Stimulated activated CD8-positive, alpha-beta memory T cell treated with anti-CD3 and anti-CD28 coated beads, Interleukin-4, amount 100 ng/mL, for 48 hours (primary cell): ENCODE results near the gene ABCB11.
"Not testable (repeated sequence)": the region's sequence is repeated elsewhere in the genome, so short reads cannot be mapped to it uniquely, and the experiment has no call there.

Source experiments
- DNase-seq: peaks from one replicate; pipeline ENCODE4 v3.0.0-alpha.2; 2020

ABCB11 gene

DNA sequence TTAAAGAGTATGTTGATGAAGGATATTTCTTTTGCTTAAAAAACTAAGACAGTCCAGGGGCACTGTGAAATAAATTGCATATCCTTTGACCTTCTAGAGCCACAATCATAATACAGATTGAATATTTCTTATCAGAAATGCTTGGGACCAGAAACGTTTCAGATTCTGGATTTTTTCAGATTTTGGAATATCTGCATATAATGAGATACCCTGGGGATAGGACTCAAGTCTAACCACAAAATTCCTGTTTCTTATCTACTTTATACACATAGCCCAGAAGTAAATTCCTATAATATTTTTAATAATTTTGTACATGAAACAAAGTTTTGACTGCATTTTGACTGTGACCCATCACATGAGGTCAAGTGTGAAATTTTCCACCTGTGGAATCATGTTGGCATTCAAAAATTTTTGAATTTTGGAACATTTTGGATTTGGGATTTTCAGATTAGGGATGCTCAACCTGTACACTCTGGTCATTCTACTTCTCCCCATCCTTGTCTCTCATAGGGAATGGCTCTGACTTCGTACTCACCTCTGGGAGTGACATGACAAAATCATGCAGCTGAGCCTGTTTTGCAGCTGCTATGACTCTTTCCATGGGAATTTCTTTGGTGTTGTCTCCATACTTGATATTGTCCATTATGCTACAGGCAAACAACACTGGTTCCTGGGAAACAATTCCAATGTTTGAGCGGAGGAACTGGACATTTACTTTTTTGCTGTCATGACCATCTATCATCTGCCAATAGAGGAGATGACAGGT lies 104.3 kb downstream of the ABCB11 start:
- DNase-seq, result no peak

DNA sequence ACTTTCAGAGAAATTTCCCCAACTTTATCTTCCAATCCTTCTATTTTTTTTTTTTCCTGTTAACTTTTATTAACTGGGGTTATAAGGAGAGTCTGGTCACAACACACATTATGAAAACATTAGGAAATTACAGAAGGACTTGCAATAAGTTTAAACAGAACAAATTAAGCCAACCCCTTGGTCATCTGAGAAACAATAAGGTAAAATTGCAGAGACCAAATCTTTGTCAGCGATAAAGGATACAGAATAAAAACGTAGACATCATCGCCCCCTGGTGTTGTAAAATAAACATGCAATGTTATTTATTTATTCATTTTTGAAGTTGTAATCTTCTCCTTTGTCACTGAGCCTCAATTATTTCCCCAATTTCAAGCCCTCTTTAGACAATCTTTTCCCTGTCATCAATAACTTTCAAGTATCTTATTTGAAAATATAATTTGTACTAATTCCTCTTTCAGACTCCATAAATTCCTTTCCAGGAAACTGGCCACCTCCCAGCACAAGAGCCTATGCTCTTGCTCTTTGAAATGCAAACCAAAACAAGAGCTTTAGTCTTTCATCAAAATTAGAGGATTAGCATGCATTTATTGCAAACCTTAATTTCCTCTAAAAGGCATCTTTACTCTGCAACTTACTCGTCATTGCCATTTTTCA lies 110.5 kb downstream of the ABCB11 start:
- DNase-seq, result no peak

DNA sequence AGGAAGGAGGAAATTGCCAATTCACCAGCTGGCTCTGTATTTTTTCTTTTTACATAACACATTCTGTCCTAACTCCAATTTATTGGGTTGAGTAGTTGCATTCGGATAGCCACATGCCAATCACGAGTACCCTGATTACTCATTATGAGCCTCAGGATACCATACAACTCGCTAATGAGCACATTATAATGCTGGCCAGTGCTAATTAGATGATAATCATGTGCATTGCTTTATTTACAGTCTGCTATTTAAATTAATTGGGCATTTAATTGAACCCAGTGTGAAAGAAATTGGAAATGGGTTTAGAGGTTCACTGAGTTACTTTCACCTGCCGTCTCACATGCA lies 114.8 kb downstream of the ABCB11 start:
- no peak for DNase-seq

DNA sequence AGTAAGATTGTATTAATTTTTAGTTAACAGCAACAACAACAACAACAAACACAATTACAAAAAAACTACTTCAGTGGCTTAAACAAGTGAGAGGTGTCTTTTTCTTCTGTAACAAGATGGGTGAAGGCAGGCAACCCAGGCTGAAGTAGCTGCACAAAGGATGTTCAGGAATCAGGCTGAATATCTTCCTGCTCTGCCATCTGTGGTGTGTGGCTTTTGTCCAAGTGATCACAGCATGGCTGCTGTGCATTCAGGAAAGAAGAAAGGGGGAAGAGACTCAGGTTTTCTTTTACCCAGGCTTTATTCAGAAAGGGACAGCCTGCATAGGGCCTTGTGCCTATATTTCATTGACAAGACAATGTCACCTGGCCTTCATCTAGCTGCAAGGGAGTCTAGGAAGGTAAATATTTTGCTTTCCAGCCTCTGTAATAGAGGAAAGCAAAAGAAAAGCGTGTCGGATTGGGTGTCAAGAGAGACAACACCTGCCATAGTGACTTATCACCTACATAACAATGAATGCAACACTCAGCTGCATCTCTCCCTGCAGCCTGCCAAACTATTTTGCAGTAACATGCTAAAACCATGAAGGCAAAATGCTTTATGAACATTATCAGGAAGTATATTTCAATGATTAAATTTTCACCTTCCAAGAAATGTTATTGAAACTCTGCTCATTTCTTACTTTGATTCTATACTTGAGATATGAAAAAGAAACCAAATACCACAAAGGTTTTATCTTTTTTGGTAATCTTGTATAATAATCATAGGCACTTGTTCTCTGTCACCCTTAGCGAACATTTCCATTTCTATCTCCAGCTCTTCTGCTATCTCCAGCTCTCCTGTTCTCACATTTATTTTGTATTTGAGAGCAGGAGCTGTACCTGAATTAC lies 115.4 kb downstream of the ABCB11 start:
- no peak for DNase-seq

DNA sequence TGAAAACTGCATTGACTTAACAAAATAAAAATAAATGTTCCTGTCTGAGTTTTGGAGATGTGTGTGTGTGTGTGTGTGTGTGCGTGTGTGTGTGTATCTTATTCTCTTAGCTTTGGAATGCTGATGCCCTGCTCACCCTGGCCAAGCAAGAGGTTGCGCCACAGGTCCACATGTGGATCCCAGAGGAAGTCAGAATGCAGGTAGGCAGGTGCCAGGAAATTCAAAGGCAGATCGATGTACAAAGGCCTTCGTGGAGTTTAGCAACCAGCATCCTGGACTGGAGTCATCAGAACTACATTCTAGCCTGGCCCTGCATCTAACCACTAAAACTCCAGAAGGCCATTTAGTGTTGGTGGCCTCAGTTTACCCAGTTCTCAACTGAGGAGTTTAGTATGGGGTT lies 117.6 kb downstream of the ABCB11 start:
- DNase-seq, result no peak

DNA sequence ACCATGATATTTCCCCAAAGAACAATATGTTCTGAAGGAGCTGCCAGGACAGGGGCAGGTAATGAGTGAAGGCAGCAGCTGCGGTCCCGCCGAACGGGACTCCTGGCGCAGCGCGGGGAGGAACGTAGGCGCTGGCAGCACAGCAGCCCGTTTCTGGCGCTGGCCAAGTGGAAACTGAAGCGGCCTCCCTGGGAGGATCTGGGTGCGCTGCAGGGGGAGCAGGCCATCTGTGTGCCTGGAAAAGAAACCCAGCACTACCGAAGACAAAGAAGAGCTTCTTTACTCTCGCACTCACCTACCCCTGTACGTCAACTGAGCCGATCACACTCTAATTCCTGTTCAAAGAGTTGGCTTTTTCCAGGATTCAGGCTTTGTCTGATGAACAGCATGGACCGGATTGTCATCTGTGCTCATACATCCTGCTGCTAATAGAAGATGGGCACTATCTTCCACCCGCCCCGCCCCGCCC lies 118.2 kb downstream of the ABCB11 start:
- no peak for DNase-seq

DNA sequence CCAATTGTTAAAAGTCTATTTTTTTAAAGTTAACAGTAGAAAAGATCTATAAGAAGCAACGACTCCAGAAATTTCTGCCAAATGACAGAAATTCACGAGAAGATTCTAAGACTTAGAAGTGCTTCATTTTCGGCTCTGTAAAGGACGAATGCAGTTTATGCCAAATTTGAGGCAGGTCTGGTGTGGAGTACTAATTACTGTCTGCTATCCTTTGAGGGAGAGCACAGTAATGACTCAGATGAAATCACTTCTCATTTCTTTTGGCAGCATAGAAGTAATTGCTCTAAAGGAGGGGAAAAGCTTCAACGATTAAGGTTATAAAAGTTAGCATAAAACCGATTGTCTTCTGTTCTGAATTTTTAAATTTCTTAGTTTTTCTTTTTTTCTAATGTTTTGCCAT lies 118.7 kb downstream of the ABCB11 start:
- DNase-seq, result no peak

DNA sequence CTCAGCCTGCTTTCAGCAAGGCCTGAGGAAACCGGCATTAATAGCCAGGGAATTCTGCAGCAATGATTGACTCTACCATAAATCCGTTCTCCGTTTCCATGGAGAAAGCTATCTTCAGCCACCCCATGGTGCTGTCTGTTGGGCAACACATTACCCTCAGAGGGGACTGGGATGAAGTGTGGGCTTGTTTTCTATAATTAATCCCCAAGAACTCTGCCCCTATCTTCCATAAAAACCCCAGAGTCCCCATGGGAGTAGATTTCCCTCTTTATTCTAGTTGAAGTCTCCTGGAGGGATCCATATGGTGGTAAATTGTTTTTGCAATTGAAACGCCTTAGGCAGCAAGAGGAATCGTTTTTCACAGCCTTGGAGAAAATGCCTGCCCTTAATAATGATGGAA lies 120.8 kb downstream of the ABCB11 start:
- no peak for DNase-seq

DNA sequence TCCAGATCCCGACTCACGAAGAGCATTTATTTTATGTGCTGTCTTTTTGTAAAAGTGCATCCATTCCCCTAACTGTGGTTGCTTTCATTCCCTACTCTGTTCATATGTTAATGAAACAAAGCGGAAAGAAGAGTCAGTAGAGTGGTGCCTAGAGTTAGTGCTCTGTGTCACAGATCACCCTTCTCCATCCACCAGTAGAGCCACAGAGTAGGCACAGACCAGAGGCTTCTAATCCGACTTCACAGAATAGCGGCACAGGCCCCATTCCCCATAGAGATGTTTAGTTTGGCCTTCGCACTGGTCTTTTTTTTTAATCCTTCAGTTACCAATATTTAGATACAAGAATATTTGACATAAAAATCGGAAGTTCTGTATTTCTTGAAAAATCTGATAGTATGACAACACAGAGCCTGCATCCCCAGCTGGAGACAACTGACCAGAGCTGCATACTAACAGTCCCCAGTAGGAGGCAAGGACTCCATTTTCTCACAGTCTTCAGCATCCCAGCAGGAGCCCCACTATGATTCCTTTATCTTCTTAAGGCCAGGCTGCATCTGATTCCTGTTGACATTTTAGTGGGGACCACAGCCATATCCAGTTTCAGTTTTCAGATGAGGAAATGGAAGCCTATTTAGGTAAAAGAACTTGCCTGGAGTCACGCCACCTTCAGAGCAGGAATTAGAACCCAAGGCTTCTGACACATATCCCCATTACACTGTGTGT lies 123.0 kb downstream of the ABCB11 start:
- no peak for DNase-seq

DNA sequence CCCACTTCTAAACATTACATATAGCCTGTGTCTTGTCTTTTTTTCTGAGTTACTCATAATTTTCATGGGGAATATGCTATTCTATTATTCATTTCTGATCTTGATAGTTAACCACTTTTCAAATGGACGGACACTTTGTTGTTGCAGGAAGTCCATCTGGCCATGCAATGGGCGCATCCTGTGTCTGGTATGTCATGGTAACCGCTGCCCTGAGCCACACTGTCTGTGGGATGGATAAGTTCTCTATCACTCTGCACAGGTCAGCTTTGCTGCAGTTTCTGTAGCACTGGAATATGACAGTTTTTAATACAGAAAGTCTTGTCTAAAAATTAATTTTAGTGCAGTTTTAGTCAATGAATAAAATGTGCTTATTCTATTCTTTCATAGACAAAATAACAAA lies 126.8 kb downstream of the ABCB11 start:
- DNase-seq, result no peak

DNA sequence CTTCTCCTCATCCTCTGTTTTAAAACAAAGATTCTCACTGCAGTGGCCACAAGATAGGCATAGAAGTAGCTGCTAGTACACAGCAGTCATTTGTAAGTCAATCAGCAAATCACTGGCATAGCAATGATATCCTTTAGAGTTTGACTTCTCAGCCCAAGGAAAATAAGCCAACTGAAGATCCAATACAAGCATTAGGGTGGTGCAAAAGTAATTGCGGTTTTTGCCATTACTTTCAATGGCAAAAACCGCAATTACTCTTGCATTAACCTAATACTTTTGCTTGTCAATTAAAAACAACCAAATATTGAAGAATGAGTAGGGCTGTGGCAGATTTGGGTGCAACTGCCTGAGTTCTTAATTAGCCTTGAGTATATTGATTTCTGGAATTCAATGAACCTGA lies 127.2 kb downstream of the ABCB11 start:
- DNase-seq, result no peak

DNA sequence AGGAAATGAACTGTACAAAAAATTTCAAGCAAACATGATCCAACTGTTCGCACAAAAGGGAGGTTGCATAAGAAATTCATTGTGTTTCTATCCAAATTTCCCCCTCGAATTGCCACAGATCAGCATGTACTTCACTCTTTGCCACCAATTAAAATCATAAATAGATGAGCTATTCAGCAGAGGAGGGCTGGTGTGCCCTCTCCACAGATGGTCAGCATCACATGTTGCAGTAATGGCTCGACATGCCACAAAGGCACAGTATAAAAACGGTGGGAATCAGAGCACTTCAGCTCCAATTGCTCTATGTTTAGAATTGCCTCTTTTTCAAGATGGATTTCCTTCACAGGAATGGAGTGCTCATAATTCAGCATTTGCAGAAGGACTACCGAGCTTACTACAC lies 130.1 kb downstream of the ABCB11 start, which contains the start of gene G6PC2:
Gene G6PC2, plus strand, starts transcription at position 289 of the 400 bp plus-strand sequence. Its CDS starts 41 bp downstream, at position 330.
- no peak for DNase-seq

DNA sequence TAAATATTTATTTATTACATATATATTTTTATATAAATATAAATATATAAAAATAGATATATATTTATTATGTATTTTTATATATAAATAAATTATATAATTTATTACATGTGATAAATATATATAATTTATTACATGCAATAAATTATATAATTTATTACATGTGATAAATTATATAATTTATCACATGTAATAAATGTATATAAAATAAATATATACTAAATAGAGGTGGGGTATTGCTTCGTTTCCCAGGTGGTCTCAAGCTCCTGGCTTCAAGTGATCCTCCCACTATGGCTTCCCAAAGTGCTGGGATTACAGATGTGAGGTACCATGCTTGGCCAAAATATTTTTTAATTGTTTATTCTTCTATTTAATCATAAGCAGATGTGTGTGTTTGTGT lies 133.7 kb downstream of the ABCB11 start:
- DNase-seq, result no peak

DNA sequence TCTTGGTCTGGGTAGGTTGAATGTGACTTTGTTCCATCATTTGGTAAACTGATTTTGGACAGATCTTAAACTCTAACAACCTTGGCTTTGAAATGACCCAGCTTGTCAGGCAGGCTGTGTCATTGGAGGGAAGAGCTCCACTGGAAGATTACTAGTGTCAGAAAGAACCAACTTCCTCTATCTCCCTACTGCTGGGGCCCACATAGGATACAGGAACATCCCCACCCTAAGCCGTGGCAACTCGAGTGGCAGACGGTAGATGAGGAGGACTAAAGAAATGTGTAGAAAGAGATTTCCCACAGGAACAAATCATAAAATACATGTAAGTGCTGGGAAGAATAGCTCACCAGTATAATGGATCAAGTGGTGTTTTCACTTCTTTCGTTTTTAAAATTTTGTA lies 134.3 kb downstream of the ABCB11 start:
- DNase-seq, result no peak

DNA sequence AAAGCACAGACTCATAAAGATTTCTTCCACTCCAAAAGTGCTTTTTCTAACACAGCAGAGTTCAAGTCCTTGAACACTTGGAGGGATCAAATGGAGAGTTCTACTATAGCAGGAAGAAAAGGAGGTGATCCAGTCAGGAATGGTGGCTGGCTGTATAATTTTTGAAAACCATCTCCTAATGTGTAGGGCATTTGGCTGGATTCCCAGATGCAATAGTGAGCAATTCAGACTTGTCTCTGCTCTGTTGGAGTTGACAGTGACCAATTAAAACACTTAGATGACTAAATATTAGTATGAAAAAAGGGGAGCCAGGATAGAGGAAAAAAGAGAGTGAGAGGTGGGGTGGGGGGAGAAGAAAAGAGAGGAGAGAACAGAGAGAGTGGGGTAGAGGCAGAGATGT lies 135.4 kb downstream of the ABCB11 start:
- DNase-seq, result no peak

DNA sequence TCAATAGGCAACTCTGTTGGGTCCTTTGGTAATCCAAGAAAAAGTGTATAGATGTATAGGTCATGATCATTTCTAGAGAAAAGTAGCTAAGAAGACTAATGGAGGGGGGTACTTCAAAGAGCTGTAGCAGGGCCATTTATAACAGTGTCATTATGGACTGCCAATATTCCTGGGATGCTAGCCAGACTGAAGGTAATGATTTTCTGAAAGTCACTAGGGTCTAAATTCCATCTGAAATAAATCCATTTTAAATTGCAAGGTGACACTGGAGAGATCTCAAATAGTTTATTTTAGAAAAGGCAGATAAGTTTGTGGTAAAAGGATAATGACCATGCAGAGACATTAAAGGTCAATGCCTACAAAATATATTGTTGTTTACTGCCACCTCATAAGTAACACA lies 136.4 kb downstream of the ABCB11 start:
- no peak for DNase-seq

DNA sequence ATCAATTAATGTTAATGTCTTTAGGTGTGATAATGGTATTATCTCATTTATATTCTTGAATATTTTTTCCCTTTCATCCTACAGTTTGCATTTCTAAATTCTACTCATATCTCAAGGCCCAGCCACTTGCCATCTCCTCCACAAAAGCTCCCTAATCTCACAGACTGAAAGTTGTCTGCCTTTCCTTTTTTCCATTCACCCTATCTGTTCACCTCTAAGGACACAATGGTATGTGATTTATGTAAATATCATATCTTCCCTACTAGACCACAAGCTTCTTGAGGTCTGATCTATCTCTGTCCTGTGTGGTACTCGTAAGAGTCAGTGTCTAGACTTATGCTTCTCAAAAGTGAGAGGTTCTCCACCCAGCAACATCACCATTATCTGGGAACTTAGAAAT lies 137.0 kb downstream of the ABCB11 start:
- no peak for DNase-seq

DNA sequence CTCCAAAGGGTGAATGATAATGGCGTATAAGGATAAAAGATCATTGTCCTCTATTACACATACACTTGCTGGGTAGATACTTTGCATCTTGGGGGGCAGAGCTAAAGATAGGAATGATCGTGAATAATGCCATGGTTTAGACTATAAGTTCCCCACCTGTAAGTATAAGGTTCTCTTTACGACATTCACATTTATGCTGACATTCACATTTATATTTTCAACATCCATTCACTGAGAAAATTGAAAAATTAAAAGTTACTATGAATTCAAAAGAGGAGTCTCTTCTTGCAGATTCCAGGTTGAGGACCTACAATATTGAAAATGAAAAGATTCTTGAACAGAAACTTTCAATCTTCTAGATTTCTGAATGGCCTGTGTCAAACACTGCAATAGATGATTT lies 138.8 kb downstream of the ABCB11 start:
- no peak for DNase-seq

DNA sequence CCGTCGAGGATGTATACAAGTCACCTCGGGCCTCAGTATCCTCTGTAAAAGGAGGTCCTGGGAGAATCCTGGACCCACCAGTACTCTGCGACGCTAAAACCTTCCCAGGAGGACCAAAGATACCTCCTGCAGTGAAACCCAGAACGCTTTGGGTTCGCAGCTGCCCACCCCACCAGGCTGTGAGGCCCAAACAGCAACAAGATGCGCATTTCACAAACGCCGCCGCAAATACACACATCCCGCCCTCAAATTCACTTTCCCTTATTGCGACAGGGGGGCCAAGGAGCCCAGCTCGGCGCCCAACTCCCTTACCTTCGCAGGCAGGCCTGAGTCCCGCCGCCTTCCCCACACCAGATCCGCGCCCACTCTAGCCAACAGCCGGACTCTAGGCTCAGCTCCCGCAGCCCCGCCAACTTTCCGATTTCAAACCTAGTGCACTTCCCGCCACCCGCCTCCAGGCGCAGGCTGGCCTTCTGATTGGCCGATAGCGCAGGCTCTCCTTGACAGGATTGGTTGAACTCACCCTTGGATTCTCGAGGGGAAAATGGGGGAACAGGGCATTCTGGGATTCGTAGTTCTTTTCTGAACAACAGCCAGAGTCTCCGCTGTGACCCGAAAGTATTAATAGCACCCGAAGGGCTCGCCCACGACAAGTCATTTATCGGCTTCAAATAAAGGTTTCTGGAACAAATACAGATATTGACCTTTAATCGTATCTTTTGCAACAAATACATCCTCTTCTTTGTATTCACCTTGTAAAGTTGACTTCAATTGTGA lies 140.9 kb downstream of the ABCB11 start, which contains the start of gene SPC25:
Gene SPC25, minus strand, starts transcription at position 425 of the 777 bp plus-strand sequence. CDS start 911 bp downstream, outside the sequence.
- peak; percentile 90 for DNase-seq

DNA sequence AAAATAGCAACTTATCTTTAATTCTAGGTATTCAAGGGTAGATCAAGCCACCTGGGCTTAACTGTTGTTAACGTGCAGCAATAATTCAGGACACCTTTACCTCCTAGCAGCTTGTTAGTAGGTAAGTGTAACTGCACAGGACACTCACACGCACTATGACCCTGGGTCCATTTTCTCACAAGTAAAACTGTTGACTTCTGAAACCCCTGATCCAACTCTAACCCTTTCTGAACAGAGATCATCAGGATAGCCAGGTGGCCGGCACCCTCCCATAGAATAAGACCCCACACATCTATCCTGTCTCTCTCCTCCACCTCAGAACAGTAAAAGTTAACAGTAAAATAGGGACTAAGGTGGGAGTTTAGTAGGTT lies 141.5 kb downstream of the ABCB11 start:
- DNase-seq, result no peak

DNA sequence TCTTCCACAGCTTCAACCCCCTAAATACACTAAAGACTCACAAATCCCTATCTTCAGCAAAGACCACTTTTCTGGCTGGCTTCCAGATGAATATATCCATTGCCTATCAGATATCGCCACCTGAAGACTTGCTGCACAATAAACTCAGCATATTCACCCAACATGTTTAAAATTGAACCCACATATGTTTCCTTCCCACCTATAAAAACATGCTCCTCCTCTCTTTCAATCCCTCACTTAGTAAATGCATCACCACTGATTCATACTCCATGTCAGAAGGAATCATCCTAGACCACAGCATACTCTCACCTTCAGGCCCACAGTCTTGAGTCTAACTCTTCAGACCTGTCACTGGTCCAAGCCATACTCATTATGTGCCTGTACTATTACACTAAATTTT lies 146.1 kb downstream of the ABCB11 start:
- DNase-seq, result no peak

DNA sequence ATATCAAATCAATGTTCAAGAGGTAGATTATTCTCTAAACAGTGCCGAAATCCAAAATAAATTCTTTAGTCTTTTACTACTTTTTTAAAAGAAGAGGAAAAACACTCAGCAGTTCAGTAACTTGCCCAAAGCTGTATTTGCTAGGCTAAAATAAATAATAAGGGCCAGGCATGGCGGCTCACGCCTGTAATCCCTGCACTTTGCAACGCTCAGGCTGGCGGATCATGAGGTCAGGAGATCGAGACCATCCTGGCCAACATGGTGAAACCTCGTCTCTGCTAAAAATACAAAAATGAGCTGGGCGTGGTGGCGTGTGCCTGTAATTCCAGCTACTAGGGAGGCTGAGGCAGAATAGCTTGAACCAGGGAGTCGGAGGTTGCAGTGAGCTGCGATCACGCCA lies 149.0 kb downstream of the ABCB11 start:
- not testable (repeated sequence) for DNase-seq
